ENCODE data around the gene CAPN9. TPM values are rescaled to one million over a fixed set of nuclear protein-coding genes. Genes with fewer than 3 reads are reported as not detected.
"Not testable (repeated sequence)": the region's sequence is repeated elsewhere in the genome, so short reads cannot be mapped to it uniquely, and the experiment has no call there.

CAPN9 gene
- total and polyA plus RNA-seq, 2 donors (not counting 3 experiments of a cell fraction or from before 2014, with no cell fraction given) = not detected

GRCh38 chr1:230843503-230844309 lies 96.5 kb downstream of the CAPN9 start:
- no peak overlapping the region for H3K4me3 ChIP-seq (replicated peaks in 1 of 3; ENCODE audit: insufficient read depth in 1 of 3, low read depth in 1 of 3, low read length in 3 of 3)
- POLR2A ChIA-PET = no interaction called here
- no peaks in the 10 kb centered on the region for H3K27me3 ChIP-seq (ENCODE audit: control insufficient read depth in 2 of 2, insufficient read depth in 2 of 2, low read length in 2 of 2)
- dilution Hi-C loops (cut with MboI; ENCODE audit: extremely low pct_ligation_motif_present, low sequenced_read_pairs) = no loop called here
- H3K9ac ChIP-seq (replicated peaks; ENCODE audit: extremely low read depth, insufficient read depth, low read length) = no peak overlapping the region
- H3K4me2 ChIP-seq (ENCODE audit: insufficient read depth, low read length) = no peak overlapping the region
- DNase-seq (ENCODE audit: low read depth, low spot score) (no peak), FAIRE-seq (no peak)
- no peaks in the 10 kb centered on the region for H3K9me3 ChIP-seq (replicated peaks; ENCODE audit: control insufficient read depth, insufficient read depth, low read length)
- BruUV-seq (replicated peaks) = no TSS peak
- peaks cover 0 to 9% of the 10 kb centered on the region in 2 experiments for H3K36me3 ChIP-seq (ENCODE audit: control insufficient read depth in 2 of 2, extremely low read depth in 1 of 2, insufficient read depth in 2 of 2, low read length in 2 of 2)
- H3K4me1 ChIP-seq (ENCODE audit: control insufficient read depth, extremely low read depth, insufficient read depth, low read length) = peaks cover 1% of the 10 kb centered on the region
- no peaks in the 10 kb centered on the region for H3K79me2 ChIP-seq (ENCODE audit: control insufficient read depth, insufficient read depth, low read length)
- intact Hi-C loops (cut with micrococcal nuclease) = no loop called here
- TF ChIP-seq MYC (IDR thresholded peaks at IDR 0.05; ENCODE audit: low read depth, low read length) (no peak), GATA2 (IDR thresholded peaks at IDR 0.05; ENCODE audit: insufficient read depth, insufficient read length, low read depth, low read length) (no peak), EZH2 (IDR thresholded peaks at IDR 0.05; ENCODE audit: borderline replicate concordance, low read depth, low read length, severe bottlenecking) (no peak)
- H3K27ac ChIP-seq (ENCODE audit: insufficient read depth, low read depth, low read length) = no peak overlapping the region
- H4K20me1 ChIP-seq (replicated peaks; ENCODE audit: control insufficient read depth, extremely low read depth, insufficient read depth, low read length) = no peaks in the 10 kb centered on the region
- CTCF ChIA-PET = no interaction called here
- H2AFZ ChIP-seq (ENCODE audit: low read depth, low read length) = no peak overlapping the region
- no peaks in the 10 kb centered on the region for H3K9me1 ChIP-seq (replicated peaks; ENCODE audit: control insufficient read depth, extremely low read depth, insufficient read depth, low read length)

GRCh38 chr1:230844561-230844960 lies 97.4 kb downstream of the CAPN9 start:
- CTCF ChIA-PET = no interaction called here
- H4K20me1 ChIP-seq (replicated peaks; ENCODE audit: control insufficient read depth, extremely low read depth, insufficient read depth, low read length) = no peaks in the 10 kb centered on the region
- peaks cover 10% of the 10 kb centered on the region for H3K4me1 ChIP-seq (ENCODE audit: control insufficient read depth, extremely low read depth, insufficient read depth, low read length)
- H2AFZ ChIP-seq (ENCODE audit: low read depth, low read length) = no peak overlapping the region
- H3K9me1 ChIP-seq (replicated peaks; ENCODE audit: control insufficient read depth, extremely low read depth, insufficient read depth, low read length) = no peaks in the 10 kb centered on the region
- BruUV-seq (replicated peaks) = no TSS peak
- no peaks in the 10 kb centered on the region for H3K27me3 ChIP-seq (ENCODE audit: control insufficient read depth in 2 of 2, insufficient read depth in 2 of 2, low read length in 2 of 2)
- POLR2A ChIA-PET = no interaction called here
- no peak for FAIRE-seq
- no peak overlapping the region for H3K27ac ChIP-seq (ENCODE audit: insufficient read depth, low read depth, low read length)
- H3K4me3 ChIP-seq (replicated peaks in 1 of 3; ENCODE audit: insufficient read depth in 1 of 3, low read depth in 1 of 3, low read length in 3 of 3) = no peak overlapping the region
- H3K79me2 ChIP-seq (ENCODE audit: control insufficient read depth, insufficient read depth, low read length) = no peaks in the 10 kb centered on the region
- dilution Hi-C loops (cut with MboI; ENCODE audit: extremely low pct_ligation_motif_present, low sequenced_read_pairs) = no loop called here
- H3K9ac ChIP-seq (replicated peaks; ENCODE audit: extremely low read depth, insufficient read depth, low read length) = no peak overlapping the region
- H3K36me3 ChIP-seq (ENCODE audit: control insufficient read depth in 2 of 2, extremely low read depth in 1 of 2, insufficient read depth in 2 of 2, low read length in 2 of 2) = peaks cover 0 to 8% of the 10 kb centered on the region in 2 experiments
- DNase-seq (ENCODE audit: low read depth, low spot score) = no peak
- no peak overlapping the region for H3K4me2 ChIP-seq (ENCODE audit: insufficient read depth, low read length)
- TF ChIP-seq POLR2AphosphoS5 (IDR thresholded peaks at IDR 0.05; ENCODE audit: insufficient read depth, low read depth, low read length) = no peak
- H3K9me3 ChIP-seq (replicated peaks; ENCODE audit: control insufficient read depth, insufficient read depth, low read length) = no peaks in the 10 kb centered on the region
- intact Hi-C loops (cut with micrococcal nuclease) = no loop called here

GRCh38 chr1:230845184-230845583 lies 98.0 kb downstream of the CAPN9 start:
- dilution Hi-C loops (cut with MboI; ENCODE audit: extremely low pct_ligation_motif_present, low sequenced_read_pairs); H4K20me1 ChIP-seq (replicated peaks; ENCODE audit: control insufficient read depth, extremely low read depth, insufficient read depth, low read length); H3K27me3 ChIP-seq (ENCODE audit: control insufficient read depth in 2 of 2, insufficient read depth in 2 of 2, low read length in 2 of 2); H3K9me1 ChIP-seq (replicated peaks; ENCODE audit: control insufficient read depth, extremely low read depth, insufficient read depth, low read length); BruUV-seq (replicated peaks); CTCF ChIA-PET; H3K4me2 ChIP-seq (ENCODE audit: insufficient read depth, low read length); H3K36me3 ChIP-seq (ENCODE audit: control insufficient read depth in 2 of 2, extremely low read depth in 1 of 2, insufficient read depth in 2 of 2, low read length in 2 of 2); DNase-seq (ENCODE audit: low read depth, low spot score); intact Hi-C loops (cut with micrococcal nuclease); H2AFZ ChIP-seq (ENCODE audit: low read depth, low read length); H3K9ac ChIP-seq (replicated peaks; ENCODE audit: extremely low read depth, insufficient read depth, low read length); H3K79me2 ChIP-seq (ENCODE audit: control insufficient read depth, insufficient read depth, low read length); H3K9me3 ChIP-seq (replicated peaks; ENCODE audit: control insufficient read depth, insufficient read depth, low read length); POLR2A ChIA-PET; FAIRE-seq; H3K4me3 ChIP-seq (replicated peaks in 1 of 3; ENCODE audit: insufficient read depth in 1 of 3, low read depth in 1 of 3, low read length in 3 of 3); H3K27ac ChIP-seq (ENCODE audit: insufficient read depth, low read depth, low read length): not testable (repeated sequence)
- H3K4me1 ChIP-seq (ENCODE audit: control insufficient read depth, extremely low read depth, insufficient read depth, low read length) = peaks cover 16% of the 10 kb centered on the region
